HUES64 (cell line): ENCODE data around the gene CRYGS.
"Not testable (repeated sequence)": the region's sequence is repeated elsewhere in the genome, so short reads cannot be mapped to it uniquely, and the experiment has no call there.

Experiments
- H3K27ac ChIP-seq: 2 replicates; pipeline ENCODE4 v1.7.0; 2013; ENCODE audit warnings: low read depth, low read length, inconsistent platforms
- H3K27me3 ChIP-seq: 2 replicates; pipeline ENCODE4 v1.6.1; 2013; ENCODE audit warnings: mild to moderate bottlenecking, low read length; ENCODE audit not compliant: insufficient read depth
- H3K36me3 ChIP-seq: 2 replicates; pipeline ENCODE4 v1.6.1; 2013; ENCODE audit warnings: mild to moderate bottlenecking, low read length; ENCODE audit not compliant: insufficient read depth
- H3K4me1 ChIP-seq: 2 replicates; pipeline ENCODE4 v1.6.1; 2013; ENCODE audit warnings: mild to moderate bottlenecking, low read length, moderate library complexity; ENCODE audit not compliant: insufficient read depth
- H3K4me3 ChIP-seq: 2 replicates; pipeline ENCODE4 v1.5.1; 2013; ENCODE audit warnings: mild to moderate bottlenecking, low read length, moderate library complexity
- H3K9ac ChIP-seq: 2 replicates; pipeline ENCODE4 v1.6.1; 2013; ENCODE audit warnings: mild to moderate bottlenecking, low read depth, low read length
- H3K9me3 ChIP-seq: 2 replicates; pipeline ENCODE4 v1.6.1; 2013; ENCODE audit warnings: low read depth, low read length; ENCODE audit not compliant: insufficient read depth
- WGBS: fragments of 150-250, 120-280 bp; methylation state at CpG from one replicate; pipeline ENCODE4 v1.1.7; 2013; ENCODE audit warnings: missing lambda C conversion rate; 5-methylcytosine and 5-hydroxymethylcytosine counted together

The CRYGS gene

DNA sequence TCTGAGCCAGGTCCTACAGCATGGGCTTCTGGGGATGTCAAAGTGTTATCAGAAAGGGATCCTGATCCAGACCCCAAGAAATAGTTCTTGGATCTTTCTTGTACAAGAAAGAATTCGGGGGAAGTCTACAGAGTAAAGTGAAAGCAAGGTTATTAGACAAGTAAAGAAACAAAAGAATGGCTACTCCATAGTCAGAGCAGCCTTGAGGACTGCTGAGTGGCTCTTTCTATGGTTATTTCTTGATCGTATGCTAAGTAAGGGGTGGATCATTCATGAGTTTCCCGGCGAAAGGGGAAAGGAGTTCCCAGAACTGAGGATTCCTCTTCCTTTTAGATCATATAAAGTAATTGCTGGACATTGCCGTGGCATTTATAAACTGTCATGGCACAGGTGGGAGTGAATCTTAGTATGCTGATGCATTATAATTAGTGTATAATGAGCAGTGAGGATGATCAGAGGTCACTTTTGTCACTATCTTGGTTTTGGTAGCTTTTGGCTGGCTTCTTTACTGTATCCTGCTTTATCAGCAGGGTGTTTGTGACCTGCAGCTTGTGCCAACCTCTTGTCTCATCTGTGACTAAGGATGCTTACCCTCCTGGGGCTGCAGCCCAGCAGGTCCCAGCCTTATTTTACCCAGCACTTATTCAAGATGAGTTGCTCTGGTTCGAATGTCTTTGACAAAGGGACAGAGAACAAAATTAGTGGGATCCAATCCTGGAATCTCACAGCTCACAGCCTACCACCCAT, 41.0 kb downstream of the CRYGS start:
- 92% methylated on average over 6 of the region's 6 CpGs for WGBS
- H3K9me3 ChIP-seq = no peaks in the 10 kb centered on the region
- H3K9ac ChIP-seq = no peak overlapping the region
- H3K4me1 ChIP-seq = peaks cover 12% of the 10 kb centered on the region; the same call in 1 of the 2 replicates
- no peak overlapping the region for H3K4me3 ChIP-seq
- H3K36me3 ChIP-seq = no peaks in the 10 kb centered on the region
- H3K27ac ChIP-seq = no peak overlapping the region
- no peaks in the 10 kb centered on the region for H3K27me3 ChIP-seq

DNA sequence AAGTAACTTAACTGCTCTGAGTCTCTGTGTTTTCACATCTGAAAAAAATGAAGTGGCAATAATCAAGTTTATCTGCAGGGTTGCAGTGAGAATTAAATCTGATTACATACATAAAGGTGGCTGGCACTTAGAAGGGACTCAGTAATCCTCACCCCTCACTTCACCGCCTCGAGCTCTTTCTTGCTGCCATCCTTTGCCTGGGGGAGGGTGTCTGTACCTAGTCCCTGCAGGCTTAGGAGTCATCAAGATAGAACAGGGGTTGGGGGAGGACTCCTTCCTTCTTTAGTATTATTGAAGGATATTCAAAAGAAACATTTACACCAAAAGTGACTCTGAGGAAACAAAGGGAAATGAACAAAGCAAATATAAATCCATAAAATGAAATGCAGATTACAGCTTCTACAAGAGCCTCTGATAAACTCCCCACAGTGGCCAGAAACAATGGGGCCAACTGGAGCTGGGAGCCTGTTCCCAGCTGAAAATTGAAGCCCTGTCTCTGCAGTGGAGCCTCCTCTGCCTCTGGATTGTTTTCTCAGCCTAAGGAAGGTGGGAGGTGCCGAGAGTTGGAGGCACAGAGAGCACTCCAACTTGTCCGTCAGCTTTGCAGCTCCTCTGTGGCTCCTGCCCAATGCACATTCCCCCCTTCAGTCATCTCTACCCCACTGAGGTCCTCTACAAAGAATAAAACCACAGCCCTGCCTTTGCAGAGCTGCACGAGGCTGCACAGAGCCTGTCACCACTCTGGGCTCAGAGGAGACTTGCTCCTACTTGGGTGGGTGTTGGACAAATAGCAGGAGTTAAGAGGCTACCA, 41.8 kb downstream of the CRYGS start:
- no peaks in the 10 kb centered on the region for H3K36me3 ChIP-seq
- no peaks in the 10 kb centered on the region for H3K27me3 ChIP-seq
- H3K27ac ChIP-seq = no peak overlapping the region
- H3K4me1 ChIP-seq = peaks cover 12% of the 10 kb centered on the region; the same call in 1 of the 2 replicates
- no peaks in the 10 kb centered on the region for H3K9me3 ChIP-seq
- 76% methylated on average over 5 of the region's 5 CpGs for WGBS
- no peak overlapping the region for H3K9ac ChIP-seq
- no peak overlapping the region for H3K4me3 ChIP-seq

DNA sequence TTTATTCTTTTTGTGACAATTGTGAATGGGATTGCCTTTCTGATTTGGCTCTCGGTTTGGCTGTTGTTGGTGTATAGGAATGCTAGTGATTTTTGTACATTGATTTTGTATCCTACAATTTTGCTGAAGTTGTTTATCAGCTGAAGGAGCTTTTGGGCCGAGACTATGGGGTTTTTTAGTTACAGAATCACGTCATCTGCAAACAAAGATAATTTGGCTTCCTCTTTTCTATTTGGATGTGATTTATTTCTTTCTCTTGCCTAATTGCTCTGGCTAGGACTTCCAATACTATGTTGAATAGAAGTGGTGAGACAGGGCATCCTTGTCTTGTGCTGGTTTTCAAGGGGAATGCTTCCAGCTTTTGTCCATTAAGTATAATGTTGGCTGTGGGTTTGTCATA, 44.2 kb downstream of the CRYGS start:
- not testable (repeated sequence) for H3K4me3 ChIP-seq, H3K9ac ChIP-seq, H3K9me3 ChIP-seq, H3K27ac ChIP-seq, H3K27me3 ChIP-seq, H3K36me3 ChIP-seq
- WGBS = 90% methylated on average over 3 of the region's 3 CpGs
- peaks cover 12% of the 10 kb centered on the region; the same call in 1 of the 2 replicates for H3K4me1 ChIP-seq

DNA sequence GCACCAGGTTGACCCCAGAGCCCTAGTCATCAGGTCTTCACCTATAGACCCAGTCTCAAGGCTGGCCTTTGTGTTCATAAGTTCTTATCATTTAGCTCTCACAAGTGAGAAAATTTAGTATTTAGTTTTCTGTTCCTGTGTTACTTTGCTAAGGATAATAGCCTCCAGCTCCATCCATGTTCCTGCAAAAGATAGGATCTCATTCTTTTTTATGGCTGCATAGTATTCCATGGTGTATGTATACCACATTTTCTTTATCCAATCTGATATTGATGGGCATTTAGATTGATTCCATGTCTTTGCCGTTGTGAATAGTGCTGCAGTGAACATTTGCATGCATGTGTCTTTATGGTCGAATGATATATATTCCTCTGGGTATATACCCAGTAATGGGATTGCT, 46.2 kb downstream of the CRYGS start:
- H3K9me3 ChIP-seq, H3K27me3 ChIP-seq, H3K9ac ChIP-seq, H3K4me3 ChIP-seq, H3K27ac ChIP-seq, H3K36me3 ChIP-seq: not testable (repeated sequence)
- H3K4me1 ChIP-seq = peaks cover 11% of the 10 kb centered on the region; the same call in 1 of the 2 replicates
- 95% methylated on average over 2 of the region's 2 CpGs for WGBS

DNA sequence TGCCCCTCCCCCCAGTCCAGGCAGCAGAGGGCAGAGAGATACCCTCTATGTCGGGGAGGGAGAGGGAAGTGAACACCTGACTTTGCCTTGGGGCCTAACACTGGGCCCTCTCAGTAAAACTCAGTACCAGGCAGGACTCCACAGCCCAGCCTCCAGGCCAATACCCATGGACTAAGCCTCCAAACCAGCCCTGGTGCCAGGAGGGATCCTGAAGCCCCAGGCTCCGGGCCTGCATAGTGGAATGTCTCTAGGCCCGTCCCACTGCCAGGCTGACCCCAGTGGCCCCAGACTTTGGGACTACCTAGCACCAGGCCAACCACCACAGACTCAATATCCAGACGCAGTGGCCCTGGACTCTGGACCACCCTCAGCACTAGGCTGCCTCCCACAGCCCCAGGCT, 46.6 kb downstream of the CRYGS start:
- Histone ChIP-seq H3K4me1 (peaks cover 7% of the 10 kb centered on the region; the same call in 1 of the 2 replicates), H3K36me3 (no peaks in the 10 kb centered on the region), H3K9me3 (no peaks in the 10 kb centered on the region), H3K4me3 (no peak overlapping the region), H3K9ac (no peak overlapping the region), H3K27me3 (no peaks in the 10 kb centered on the region), H3K27ac (no peak overlapping the region)
- 94% methylated on average over 4 of the region's 4 CpGs for WGBS

DNA sequence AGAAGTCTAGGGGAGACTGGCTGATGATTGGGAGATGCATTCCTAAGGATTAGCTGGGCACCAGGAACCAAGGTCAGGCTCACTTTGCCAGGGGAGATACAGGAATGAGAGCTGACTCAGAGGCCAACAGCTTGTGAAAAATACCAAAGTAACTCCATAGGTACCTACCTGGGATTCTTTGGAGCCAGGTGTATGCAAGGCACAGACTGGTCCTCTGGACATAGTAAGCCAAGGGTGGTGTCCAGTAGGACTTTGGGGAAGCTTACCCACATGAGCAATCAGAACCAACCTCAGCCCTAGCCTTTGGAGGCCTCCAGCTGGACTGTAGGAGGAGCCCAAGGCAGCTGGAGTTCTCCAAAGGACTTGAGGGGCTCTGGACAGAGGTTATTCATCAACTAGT, 47.5 kb downstream of the CRYGS start:
- Histone ChIP-seq H3K9ac (no peak overlapping the region), H3K9me3 (no peaks in the 10 kb centered on the region), H3K27me3 (no peaks in the 10 kb centered on the region), H3K27ac (no peak overlapping the region), H3K36me3 (no peaks in the 10 kb centered on the region), H3K4me3 (no peak overlapping the region), H3K4me1 (no peaks in the 10 kb centered on the region)

DNA sequence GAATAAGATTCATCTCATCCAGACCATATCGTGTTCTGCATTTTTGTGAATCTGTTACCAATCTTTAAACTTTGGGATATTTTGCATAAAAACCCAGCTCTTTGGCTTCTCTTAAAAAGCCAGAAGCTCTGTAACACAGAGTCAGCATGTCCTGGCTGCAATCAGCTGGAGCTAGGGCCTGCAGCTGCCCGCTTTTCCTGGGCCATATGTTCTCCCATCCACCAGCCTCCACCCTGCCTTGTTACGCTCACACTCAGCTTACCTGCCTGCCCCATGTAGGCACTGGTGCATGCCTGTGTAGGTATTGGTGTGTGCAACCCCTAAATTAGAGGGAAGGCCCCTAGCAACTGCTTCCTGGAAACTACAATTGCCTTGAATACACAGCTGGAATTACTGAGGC, 48.2 kb downstream of the CRYGS start:
- no peaks in the 10 kb centered on the region for H3K4me1 ChIP-seq
- H3K4me3 ChIP-seq = no peak overlapping the region
- no peaks in the 10 kb centered on the region for H3K9me3 ChIP-seq
- no peak overlapping the region for H3K9ac ChIP-seq
- H3K27me3 ChIP-seq = no peaks in the 10 kb centered on the region
- no peaks in the 10 kb centered on the region for H3K36me3 ChIP-seq
- no peak overlapping the region for H3K27ac ChIP-seq
- WGBS = 93% methylated on average over 3 of the region's 3 CpGs

DNA sequence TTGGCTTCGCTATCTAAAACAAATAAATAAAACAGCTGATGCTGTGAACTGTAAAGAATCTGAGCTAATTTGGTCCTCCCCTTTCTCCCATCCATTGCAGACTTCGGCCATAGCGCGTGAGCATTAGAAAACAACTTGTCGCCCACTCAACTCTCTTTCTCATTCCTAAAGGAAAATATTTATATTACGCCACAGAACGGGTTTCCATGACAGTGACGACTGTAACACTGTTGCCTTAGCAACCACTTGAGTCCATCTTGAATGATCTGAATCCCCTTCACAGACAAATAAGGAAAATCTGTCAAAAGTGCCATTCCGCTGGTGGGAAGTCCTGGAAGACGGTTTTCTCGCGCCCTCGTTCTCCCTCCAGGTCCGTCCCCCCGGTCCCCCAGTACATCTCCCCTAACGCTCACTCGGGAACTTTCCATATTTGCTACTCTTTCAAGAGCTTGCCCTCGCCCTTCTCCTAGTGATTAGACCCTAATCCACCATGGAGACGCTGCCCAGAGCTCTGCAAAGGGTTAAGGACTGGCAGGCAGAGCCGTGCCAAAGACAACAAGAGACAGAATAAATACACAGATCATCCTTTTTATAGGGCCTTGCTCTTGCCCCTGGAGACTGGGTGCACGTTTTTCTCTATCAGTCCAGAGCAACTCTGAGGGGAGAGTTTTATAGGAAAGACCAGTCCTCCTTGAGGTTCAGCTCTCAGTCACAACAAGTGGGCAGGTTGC, 50.5 kb downstream of the CRYGS start:
- 91% methylated on average over 21 of the region's 21 CpGs for WGBS
- no peaks in the 10 kb centered on the region for H3K27me3 ChIP-seq
- H3K27ac ChIP-seq = no peak overlapping the region
- H3K9ac ChIP-seq = no peak overlapping the region
- no peak overlapping the region for H3K4me3 ChIP-seq
- H3K9me3 ChIP-seq = no peaks in the 10 kb centered on the region
- H3K36me3 ChIP-seq = no peaks in the 10 kb centered on the region
- no peaks in the 10 kb centered on the region for H3K4me1 ChIP-seq

DNA sequence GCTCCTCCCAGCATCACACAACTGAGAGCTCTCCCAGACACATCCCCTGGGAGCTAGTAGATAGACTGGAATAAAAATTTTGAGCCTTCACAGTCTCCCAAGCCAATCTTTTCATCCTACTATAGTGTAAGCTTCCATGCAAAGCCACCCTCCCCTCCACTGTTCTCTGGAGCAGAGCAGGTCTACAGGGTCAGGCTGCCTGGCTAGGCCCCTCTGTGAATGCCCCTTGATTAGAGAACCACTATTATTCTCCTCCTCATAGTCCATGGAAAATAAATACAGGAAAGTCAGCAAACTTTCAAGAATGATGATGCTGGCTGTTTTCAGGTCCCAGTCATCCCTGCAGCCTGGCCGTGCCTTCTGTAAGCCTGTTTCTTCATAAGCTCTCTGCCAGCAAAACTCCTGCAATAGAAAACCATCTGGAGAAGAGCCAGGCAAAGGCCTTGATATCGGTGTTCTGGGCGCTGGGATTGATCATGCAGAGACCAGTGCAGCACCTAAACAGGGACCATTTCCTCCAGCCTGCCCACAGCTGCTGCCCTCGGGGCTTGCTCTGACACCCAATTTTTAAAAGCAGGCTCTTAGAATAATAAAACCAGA, 51.7 kb downstream of the CRYGS start:
- H3K36me3 ChIP-seq = no peaks in the 10 kb centered on the region
- H3K4me3 ChIP-seq = no peak overlapping the region
- no peak overlapping the region for H3K27ac ChIP-seq
- no peaks in the 10 kb centered on the region for H3K27me3 ChIP-seq
- no peak overlapping the region for H3K9ac ChIP-seq
- 93% methylated on average over 4 of the region's 4 CpGs for WGBS
- no peaks in the 10 kb centered on the region for H3K9me3 ChIP-seq
- no peaks in the 10 kb centered on the region for H3K4me1 ChIP-seq

DNA sequence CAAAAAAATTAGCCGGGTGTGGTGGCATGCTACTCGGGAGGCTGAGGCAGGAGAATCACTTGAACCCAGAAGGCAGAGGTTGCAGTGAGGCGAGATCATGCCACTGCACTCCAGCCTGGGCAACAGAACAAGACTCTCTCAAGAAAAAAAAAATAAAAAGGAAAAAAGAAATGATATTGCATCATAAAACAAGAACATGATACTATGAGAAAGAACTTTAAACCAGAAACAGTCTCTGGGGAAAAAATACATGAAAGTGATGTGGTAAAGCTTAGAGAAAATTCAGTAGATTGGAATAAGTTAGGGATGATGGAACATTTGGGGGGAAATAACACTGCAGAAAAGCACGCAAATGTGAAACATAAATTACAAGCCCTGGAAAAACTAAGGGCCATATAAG, 54.7 kb downstream of the CRYGS start:
- H3K4me1 ChIP-seq = no peaks in the 10 kb centered on the region
- H3K9ac ChIP-seq = no peak overlapping the region

More for the DNA sequence above, 54.7 kb downstream of the CRYGS start:
- Histone ChIP-seq H3K27me3 (no peaks in the 10 kb centered on the region), H3K9me3 (no peaks in the 10 kb centered on the region), H3K36me3 (no peaks in the 10 kb centered on the region), H3K27ac (no peak overlapping the region), H3K4me3 (no peak overlapping the region)
- WGBS = 95% methylated on average over 4 of the region's 4 CpGs
